H1 (cell line): ENCODE results near the gene PROSER2. TPM values are rescaled to one million over a fixed set of nuclear protein-coding genes. Genes with fewer than 3 reads are reported as not detected.

Experiments
- CTCF ChIA-PET: fragments of 300-600 bp; sonication (Branson Sonifier 250); formaldehyde crosslinking; loops from one replicate; lab custom pipeline; 2021; ENCODE audit not compliant: partially characterized antibody; lab: Charles Lee
- POLR2A ChIA-PET: fragments of 300-600 bp; sonication (Branson Sonifier 250); formaldehyde crosslinking; loops from one replicate; lab custom pipeline; 2021; ENCODE audit warnings: inconsistent platforms; ENCODE audit not compliant: partially characterized antibody; lab: Charles Lee
- DNase-seq, 2 experiments: peaks; one replicate each; pipeline versions ENCODE4 v3.0.0 to v3.0.0-alpha.2; 2010 to 2022; ENCODE audit warnings: low spot score in 2 of 2, low read depth in 1 of 2, mixed read lengths in 1 of 2
- FAIRE-seq: peaks from 2 replicates; lab custom pipeline; 2011; peaks lifted over from hg19 to GRCh38; lab: Jason Lieb, UNC
- H2AFZ ChIP-seq: 2 replicates; pipeline ENCODE4 v1.8.1; 2012; ENCODE audit warnings: low read length, inconsistent platforms
- H2AK5ac ChIP-seq: 2 replicates; pipeline ENCODE4 v1.6.1; 2013; ENCODE audit warnings: low read depth, low read length
- H2BK120ac ChIP-seq: replicated peaks from 2 replicates; pipeline ENCODE3; 2013; ENCODE audit warnings: low read depth, low read length, inconsistent platforms
- H2BK12ac ChIP-seq: 2 replicates; pipeline ENCODE4 v1.6.1; 2013; ENCODE audit warnings: low read depth, low read length
- H2BK15ac ChIP-seq: 2 replicates; pipeline ENCODE4 v1.6.1; 2013; ENCODE audit warnings: low read length
- H2BK20ac ChIP-seq: 2 replicates; pipeline ENCODE4 v1.6.1; 2013; ENCODE audit warnings: low read length
- H2BK5ac ChIP-seq: 2 replicates; pipeline ENCODE4 v1.6.1; 2013; ENCODE audit warnings: low read depth, low read length
- H3K14ac ChIP-seq: 2 replicates; pipeline ENCODE4 v1.6.1; 2013; ENCODE audit warnings: inconsistent platforms; ENCODE audit not compliant: insufficient read length
- H3K18ac ChIP-seq: 2 replicates; pipeline ENCODE4 v1.6.1; 2013; ENCODE audit warnings: low read length; ENCODE audit errors: extremely low read depth
- H3K23ac ChIP-seq: 2 replicates; pipeline ENCODE4 v1.6.1; 2013; ENCODE audit warnings: inconsistent platforms; ENCODE audit not compliant: insufficient read length
- H3K23me2 ChIP-seq: 2 replicates; pipeline ENCODE4 v1.6.1; 2013; ENCODE audit warnings: low read depth, low read length
- H3K27ac ChIP-seq: 2 replicates; pipeline ENCODE4 v1.6.1; 2011; ENCODE audit warnings: low read depth, low read length, inconsistent platforms
- H3K27me3 ChIP-seq, 4 experiments: replicated peaks in 1 of 4; 1 replicate in 1 of 4; 2 replicates in 3 of 4; pipeline versions ENCODE4 v1.6.1 to v1.8.1; 2011 to 2013; ENCODE audit warnings: low read length in 3 of 4, mild to moderate bottlenecking in 3 of 4, inconsistent platforms in 2 of 4, mixed read lengths in 2 of 4, moderate library complexity in 1 of 4; ENCODE audit not compliant: control insufficient read depth in 3 of 4, insufficient read depth in 3 of 4; ENCODE audit errors: extremely low read depth in 1 of 4
- H3K36me3 ChIP-seq, 4 experiments: 2 replicates each; pipeline versions ENCODE4 v1.6.1 to v1.8.1; 2011 to 2013; ENCODE audit warnings: mild to moderate bottlenecking in 4 of 4, low read length in 3 of 4, moderate library complexity in 2 of 4, control low read depth in 1 of 4, inconsistent platforms in 1 of 4; ENCODE audit not compliant: insufficient read depth in 4 of 4, control insufficient read depth in 2 of 4
- H3K4ac ChIP-seq: replicated peaks from 2 replicates; pipeline ENCODE3; 2013; ENCODE audit warnings: low read length, low read depth, mixed read lengths, inconsistent platforms; ENCODE audit not compliant: insufficient read length
- H3K4me1 ChIP-seq, 4 experiments: replicated peaks in 1 of 4; 1 replicate in 1 of 4; 2 replicates in 3 of 4; pipeline versions ENCODE4 v1.6.1 to v1.8.1; 2011 to 2013; ENCODE audit warnings: low read length in 3 of 4, inconsistent platforms in 2 of 4, mixed read lengths in 1 of 4; ENCODE audit not compliant: insufficient read depth in 4 of 4, control insufficient read depth in 3 of 4
- H3K4me2 ChIP-seq, 2 experiments: 2 replicates each; pipeline versions ENCODE4 v1.6.1 to v1.8.1; 2011 to 2013; ENCODE audit warnings: low read depth in 2 of 2, low read length in 2 of 2, control low read depth in 1 of 2, inconsistent platforms in 1 of 2, mild to moderate bottlenecking in 1 of 2; ENCODE audit not compliant: insufficient read depth in 1 of 2
- H3K4me3 ChIP-seq, 4 experiments: fragments of 200-600, 300-600 bp in 1 of 4; sonication (generic), shearing (Covaris generic), sonication (Bioruptor Twin) in 1 of 4; 2 replicates each; pipeline versions ENCODE4 v1.5.1 to v1.8.1; 2011 to 2016; ENCODE audit warnings: low read length in 4 of 4, low read depth in 3 of 4, control low read depth in 2 of 4, inconsistent platforms in 2 of 4, mild to moderate bottlenecking in 2 of 4, mixed read lengths in 1 of 4, moderate library complexity in 1 of 4; ENCODE audit not compliant: insufficient read depth in 2 of 4; ENCODE audit errors: extremely low read depth in 1 of 4
- H3K56ac ChIP-seq: replicated peaks from 2 replicates; pipeline ENCODE3; 2013; ENCODE audit warnings: low read depth, mild to moderate bottlenecking, mixed read lengths, low read length, inconsistent platforms; ENCODE audit not compliant: insufficient read length
- H3K79me1 ChIP-seq: 2 replicates; pipeline ENCODE4 v1.6.1; 2013; ENCODE audit warnings: low read depth, low read length, control low read depth
- H3K79me2 ChIP-seq, 2 experiments: 2 replicates each; pipeline versions ENCODE4 v1.6.1 to v1.8.1; 2012 to 2013; ENCODE audit warnings: low read length in 2 of 2, mild to moderate bottlenecking in 2 of 2, inconsistent platforms in 1 of 2; ENCODE audit not compliant: insufficient read depth in 2 of 2, control insufficient read depth in 1 of 2
- H3K9ac ChIP-seq, 4 experiments: replicated peaks in 1 of 4; 1 replicate in 1 of 4; 2 replicates in 3 of 4; pipeline versions ENCODE4 v1.6.1 to v1.8.1; 2011 to 2013; ENCODE audit warnings: low read depth in 3 of 4, low read length in 3 of 4, control low read depth in 2 of 4, mild to moderate bottlenecking in 2 of 4, moderate library complexity in 2 of 4, inconsistent platforms in 1 of 4; ENCODE audit errors: extremely low read depth in 1 of 4
- H3K9me3 ChIP-seq, 2 experiments: 2 replicates each; pipeline versions ENCODE4 v1.6.1 to v1.8.1; 2012 to 2013; ENCODE audit warnings: mild to moderate bottlenecking in 2 of 2, moderate library complexity in 2 of 2, control low read depth in 1 of 2, inconsistent platforms in 1 of 2, low read depth in 1 of 2, low read length in 1 of 2, mixed read lengths in 1 of 2; ENCODE audit not compliant: insufficient read depth in 2 of 2
- H4K20me1 ChIP-seq, 2 experiments: replicated peaks in 1 of 2; 2 replicates each; pipeline versions ENCODE3 to v1.8.1; 2011 to 2013; ENCODE audit warnings: inconsistent platforms in 2 of 2, low read length in 2 of 2, mild to moderate bottlenecking in 1 of 2; ENCODE audit not compliant: insufficient read depth in 2 of 2, control insufficient read depth in 1 of 2
- H4K5ac ChIP-seq: 2 replicates; pipeline ENCODE4 v1.6.1; 2013; ENCODE audit warnings: low read length, low read depth, mixed read lengths, inconsistent platforms; ENCODE audit not compliant: insufficient read length
- H4K8ac ChIP-seq: 2 replicates; pipeline ENCODE4 v1.8.0; 2013; ENCODE audit warnings: mild to moderate bottlenecking, moderate library complexity, low read length, inconsistent platforms; ENCODE audit not compliant: insufficient read depth; ENCODE audit errors: extremely low read depth
- H4K91ac ChIP-seq: replicated peaks from 2 replicates; pipeline ENCODE3; 2013; ENCODE audit warnings: low read length, mixed read lengths, inconsistent platforms; ENCODE audit not compliant: insufficient read length
- BACH1 ChIP-seq: IDR thresholded peaks from 2 replicates; pipeline ENCODE4 v1.6.1; 2012; ENCODE audit warnings: low read length, improper control_type of control experiment
- BRCA1 ChIP-seq: IDR thresholded peaks from 2 replicates; pipeline ENCODE4 v1.6.1; 2012; ENCODE audit warnings: low read depth, low read length, improper control_type of control experiment
- CBX5 ChIP-seq: fragments of 300-800, 300-1000 bp; sonication (generic); IDR thresholded peaks from 2 replicates; pipeline ENCODE4 v1.7.1; 2016; ENCODE audit warnings: antibody characterized with exemption, low read length, low read depth
- CEBPB ChIP-seq: IDR thresholded peaks from 2 replicates; pipeline ENCODE4 v1.6.1; 2012; ENCODE audit warnings: low read depth, low read length
- CHD1 ChIP-seq: IDR thresholded peaks from 2 replicates; pipeline ENCODE4 v1.6.1; 2012; ENCODE audit warnings: low read depth, low read length, improper control_type of control experiment
- JUND ChIP-seq: IDR thresholded peaks from 2 replicates; pipeline ENCODE4 v1.6.1; 2011; ENCODE audit warnings: mild to moderate bottlenecking, improper control_type of control experiment, low read length
- NRF1 ChIP-seq: IDR thresholded peaks from 2 replicates; pipeline ENCODE4 v1.6.1; 2011; ENCODE audit warnings: mild to moderate bottlenecking, low read depth, low read length, improper control_type of control experiment
- RAD21 ChIP-seq, 2 experiments: IDR thresholded peaks in 1 of 2; conservative IDR thresholded peaks in 1 of 2; 2 replicates each; pipeline ENCODE4 v1.6.1; 2011; ENCODE audit warnings: low read depth in 2 of 2, low read length in 2 of 2, improper control_type of control experiment in 1 of 2, inconsistent platforms in 1 of 2, mild to moderate bottlenecking in 1 of 2, moderate library complexity in 1 of 2
- SIRT6 ChIP-seq: IDR thresholded peaks from one replicate; pipeline ENCODE4 v1.7.1; 2012; ENCODE audit warnings: low read length, inconsistent platforms
- SRF ChIP-seq: IDR thresholded peaks from 2 replicates; pipeline ENCODE4 v1.6.1; 2011; ENCODE audit warnings: mild to moderate bottlenecking, low read depth, low read length, moderate library complexity
- ZNF274 ChIP-seq: IDR thresholded peaks from 2 replicates; pipeline ENCODE4 v1.7.0; 2012; ENCODE audit warnings: low read length, borderline replicate concordance; ENCODE audit errors: extremely low read depth
- WGBS, 2 experiments: shearing (Covaris generic) in 1 of 2; methylation state at CpG; one replicate each; pipeline versions ENCODE4 v1.1.6 to v1.1.7; 2013 to 2015; ENCODE audit warnings: low lambda C conversion rate in 2 of 2, mixed read lengths in 2 of 2, inconsistent platforms in 1 of 2, low coverage in 1 of 2, missing lambda C conversion rate in 1 of 2; ENCODE audit not compliant: insufficient replicate concordance in 2 of 2, insufficient coverage in 1 of 2, insufficient read length in 1 of 2; ENCODE audit errors: extremely low coverage in 1 of 2, missing lambda C conversion rate in 1 of 2; 5-methylcytosine and 5-hydroxymethylcytosine counted together
- polyA plus RNA-seq, 7 experiments: library from polyadenylated mRNA; depleted of rRNA in 3 of 7; stranded (reverse) in 5 of 7; unstranded in 2 of 7; fragments of >200 nt in 5 of 7; fragments of 200-250 nt in 2 of 7; gene quantifications; 1 replicate in 5 of 7; 2 replicates in 1 of 7; 4 replicates in 1 of 7; pipeline versions ENCODE4 v1.2.1 to v1.2.3, GENCODE V29; 2011 to 2013; ENCODE audit warnings: missing spikeins in 2 of 7, mixed read lengths in 2 of 7
- total RNA-seq: library from RNA; stranded (reverse); fragmentation: NEBNext Ultra II Directional; extraction: Animal tissue kit (Norgen Biotek cat#: 25700); gene quantifications from 2 replicates; pipeline ENCODE4 v1.2.1, GENCODE V29; 2021
- TF ChIP-seq, protein P1 (sequence below): IDR thresholded peaks from 2 replicates; pipeline ENCODE4 v1.6.1; 2011; ENCODE audit warnings: low read length, improper control_type of control experiment
- TF ChIP-seq, protein P2 (sequence below): IDR thresholded peaks from 2 replicates; pipeline ENCODE4 v1.6.1; 2012; ENCODE audit warnings: low read length, inconsistent platforms

Gene PROSER2
- total and polyA plus RNA-seq, 2 of the 8 experiments (the other 6 are each of a cell fraction or from before 2014, with no cell fraction given), result 3.9 to 13.7 TPM

GRCh38 chr10:11787374-11787773 is 35.8 kb upstream of the PROSER2 start:
- Histone ChIP-seq H3K36me3 (no peaks in the 10 kb centered on the region), H3K79me1 (no peaks in the 10 kb centered on the region), H3K27me3 (no peaks in the 10 kb centered on the region), H3K4me2 (no peak overlapping the region), H3K27ac (no peak overlapping the region), H2AFZ (no peak overlapping the region), H2BK120ac (no peak overlapping the region), H2BK12ac (no peak overlapping the region), H3K79me2 (no peaks in the 10 kb centered on the region), H3K14ac (no peak overlapping the region), H2BK5ac (no peak overlapping the region), H2BK20ac (no peak overlapping the region), H3K23ac (no peak overlapping the region), H2AK5ac (no peak overlapping the region), H3K18ac (no peak overlapping the region), H3K4me1 (no peaks in the 10 kb centered on the region), H3K56ac (no peak overlapping the region), H4K20me1 (no peaks in the 10 kb centered on the region), H4K5ac (no peak overlapping the region), H4K91ac (no peak overlapping the region), H3K23me2 (no peaks in the 10 kb centered on the region), H3K4ac (no peak overlapping the region), H2BK15ac (no peak overlapping the region), H3K4me3 (no peak overlapping the region), H4K8ac (no peak overlapping the region), H3K9ac (no peak overlapping the region), H3K9me3 (no peaks in the 10 kb centered on the region)
- TF ChIP-seq CHD1, result no peak
- no peak for TF ChIP-seq CBX5
- no peak for TF ChIP-seq BACH1
- no peak for TF ChIP-seq NRF1
- TF ChIP-seq, protein P1, sequence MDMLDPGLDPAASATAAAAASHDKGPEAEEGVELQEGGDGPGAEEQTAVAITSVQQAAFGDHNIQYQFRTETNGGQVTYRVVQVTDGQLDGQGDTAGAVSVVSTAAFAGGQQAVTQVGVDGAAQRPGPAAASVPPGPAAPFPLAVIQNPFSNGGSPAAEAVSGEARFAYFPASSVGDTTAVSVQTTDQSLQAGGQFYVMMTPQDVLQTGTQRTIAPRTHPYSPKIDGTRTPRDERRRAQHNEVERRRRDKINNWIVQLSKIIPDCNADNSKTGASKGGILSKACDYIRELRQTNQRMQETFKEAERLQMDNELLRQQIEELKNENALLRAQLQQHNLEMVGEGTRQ, result no peak
- no peak for TF ChIP-seq SIRT6
- no peak for TF ChIP-seq CEBPB
- no peak for TF ChIP-seq BRCA1
- TF ChIP-seq, protein P2, sequence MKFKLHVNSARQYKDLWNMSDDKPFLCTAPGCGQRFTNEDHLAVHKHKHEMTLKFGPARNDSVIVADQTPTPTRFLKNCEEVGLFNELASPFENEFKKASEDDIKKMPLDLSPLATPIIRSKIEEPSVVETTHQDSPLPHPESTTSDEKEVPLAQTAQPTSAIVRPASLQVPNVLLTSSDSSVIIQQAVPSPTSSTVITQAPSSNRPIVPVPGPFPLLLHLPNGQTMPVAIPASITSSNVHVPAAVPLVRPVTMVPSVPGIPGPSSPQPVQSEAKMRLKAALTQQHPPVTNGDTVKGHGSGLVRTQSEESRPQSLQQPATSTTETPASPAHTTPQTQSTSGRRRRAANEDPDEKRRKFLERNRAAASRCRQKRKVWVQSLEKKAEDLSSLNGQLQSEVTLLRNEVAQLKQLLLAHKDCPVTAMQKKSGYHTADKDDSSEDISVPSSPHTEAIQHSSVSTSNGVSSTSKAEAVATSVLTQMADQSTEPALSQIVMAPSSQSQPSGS, result no peak
- no peak for TF ChIP-seq RAD21 (IDR thresholded peaks at IDR 0.05 in 1 of 2, conservative IDR thresholded peaks at IDR 0.05 in 1 of 2; ENCODE audit: low read depth in 2 of 2, low read length in 2 of 2)
- no peak for TF ChIP-seq ZNF274
- no peak for TF ChIP-seq SRF
- no peak for TF ChIP-seq JUND
- DNase-seq, result no peak
- ChIA-PET CTCF (interaction anchor here (0.8 to 2.3 kb wide), 5 partner anchors 31 to 254 kb away, joined by 3 to 8 read pairs (median 3); no protein-coding TSS in a partner anchor), POLR2A (no interaction called here)
- 89% methylated on average over 9 of the region's 9 CpGs; no CpG with 5 or more reads in 1 of the 2 experiments for WGBS, 2 experiments
- no peak for FAIRE-seq
